EL (cell line): ENCODE results near the gene DEFB131B.
"Not testable (repeated sequence)": the region's sequence is repeated elsewhere in the genome, so short reads cannot be mapped to it uniquely, and the experiment has no call there.

Experiments
- DNase-seq: peaks from one replicate; pipeline ENCODE4 v3.0.0-alpha.2; 2016

Gene DEFB131B, protein sequence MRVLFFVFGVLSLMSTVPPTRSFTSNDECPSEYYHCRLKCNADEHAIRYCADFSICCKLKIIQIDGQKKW

DNA sequence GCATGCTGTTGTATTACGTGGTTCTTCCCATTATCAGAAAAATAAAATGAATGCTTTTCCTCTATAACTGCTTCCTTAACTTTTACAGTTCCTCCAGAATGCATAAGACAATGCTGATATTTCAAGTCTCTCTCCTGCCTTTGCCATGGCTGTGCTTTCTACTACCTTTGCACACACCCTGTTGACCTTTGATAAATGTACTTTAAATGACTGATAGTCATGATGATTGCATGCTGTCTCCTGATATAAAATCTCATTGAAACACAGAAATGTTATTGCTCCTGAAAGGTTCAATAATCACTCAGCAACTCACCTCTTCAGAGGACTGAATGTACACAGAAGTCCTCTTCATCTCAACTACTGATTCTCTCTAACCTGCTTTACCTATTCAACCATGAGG, at the start of gene DEFB131B:
TSS of gene DEFB131B (plus strand) at position 395 of the 400 bp plus-strand sequence. CDS start at position 395, 0 bp downstream.
- not testable (repeated sequence) for DNase-seq

DNA sequence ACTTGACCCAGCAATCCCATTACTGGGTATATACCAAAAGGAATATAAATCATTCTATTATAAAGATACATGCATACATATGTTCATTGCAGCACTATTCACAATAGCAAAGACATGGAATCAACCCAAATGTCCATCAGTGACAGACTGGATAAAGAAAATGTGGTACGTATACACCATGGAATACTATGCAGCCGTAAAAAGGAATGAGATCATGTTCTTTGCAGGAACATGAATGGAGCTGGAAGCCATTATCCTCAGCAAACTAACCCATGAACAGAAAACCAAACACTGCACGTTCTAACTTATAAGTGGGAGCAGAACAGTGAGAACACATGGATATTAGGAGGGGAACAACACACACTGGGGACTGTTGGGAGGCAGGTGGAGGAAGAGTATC, 49.0 kb upstream of the DEFB131B start:
- not testable (repeated sequence) for DNase-seq

DNA sequence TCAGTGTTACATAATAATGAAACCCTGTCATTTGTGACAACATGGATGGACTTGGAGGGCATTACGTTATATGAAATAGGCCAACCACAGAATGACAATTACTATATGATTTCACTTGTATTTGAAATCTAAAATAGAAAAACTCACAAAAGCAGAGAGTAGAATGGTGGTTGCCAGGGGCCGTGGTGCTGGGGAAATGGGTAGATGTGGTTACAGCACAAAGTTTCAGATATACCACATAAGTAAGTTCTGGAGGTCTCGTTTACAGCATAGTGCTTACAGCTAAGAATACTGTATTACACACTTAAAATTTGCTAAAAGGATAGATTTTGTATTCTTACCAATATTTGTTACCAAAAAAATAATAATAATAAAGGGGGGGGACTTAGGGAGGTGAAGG, 48.6 kb upstream of the DEFB131B start:
- not testable (repeated sequence) for DNase-seq

DNA sequence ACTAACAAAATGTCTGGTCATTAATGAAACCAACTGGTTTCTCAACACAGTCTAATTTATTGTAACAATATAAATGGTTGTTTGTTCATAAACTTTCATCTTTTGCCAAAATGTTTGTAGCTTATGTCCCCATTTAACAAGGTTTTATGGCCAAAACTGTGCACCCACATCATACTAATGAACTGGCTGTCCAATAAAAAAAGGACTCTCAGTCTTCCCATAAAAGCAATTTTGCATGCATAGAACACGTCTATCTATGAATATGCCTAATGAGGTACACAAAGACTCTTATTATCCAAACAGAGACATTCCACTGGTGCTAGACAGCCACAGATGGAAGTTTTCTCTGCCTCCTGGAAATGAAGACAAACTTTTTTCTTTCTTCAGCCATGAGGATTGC, 45.4 kb upstream of the DEFB131B start, which contains the start of gene DEFB108B:
TSS of gene DEFB108B (plus strand) at position 390 of the 400 bp plus-strand sequence. CDS start at position 390, 0 bp downstream.
- not testable (repeated sequence) for DNase-seq

DNA sequence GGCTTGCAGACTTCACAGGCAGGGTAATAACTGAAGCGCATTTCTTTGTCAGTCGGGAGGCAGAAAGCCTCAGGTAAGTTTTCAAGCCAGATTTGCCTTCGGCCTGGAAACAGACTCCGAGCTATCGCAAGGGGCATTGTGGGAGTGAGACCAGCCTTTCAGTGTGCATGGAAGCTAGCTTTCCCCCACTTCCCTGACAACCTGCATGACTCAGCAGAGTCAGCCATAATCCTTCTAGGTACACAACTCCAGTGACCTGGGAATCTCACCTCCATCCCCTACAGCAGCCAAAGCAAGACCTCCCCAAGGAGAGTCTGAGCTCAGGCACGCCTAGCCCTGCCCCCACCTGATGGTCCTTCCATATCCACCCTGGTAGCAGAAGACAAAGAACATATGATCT, 35.5 kb upstream of the DEFB131B start:
- DNase-seq = not testable (repeated sequence)

DNA sequence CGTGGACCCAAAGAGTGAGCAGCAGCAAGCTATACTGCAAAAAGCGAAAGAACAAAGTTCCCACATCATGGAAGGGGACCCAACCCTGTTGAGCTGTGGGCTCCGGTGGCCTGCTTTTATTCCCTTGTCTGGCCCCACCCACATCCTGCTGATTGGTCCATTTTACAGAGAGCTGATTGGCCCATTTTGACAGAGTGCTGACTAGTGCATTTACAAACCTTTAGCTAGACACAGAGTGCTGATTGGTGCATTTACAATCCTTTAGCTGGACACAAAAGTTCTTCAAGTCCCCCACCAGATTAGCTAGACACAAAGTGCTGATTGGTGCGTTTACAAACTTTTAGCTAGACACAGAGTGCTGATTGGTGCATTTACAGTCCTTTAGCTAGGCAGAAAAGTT, 34.9 kb upstream of the DEFB131B start:
- DNase-seq = not testable (repeated sequence)

- no peak for DNase-seq
Observed at GRCh38 chr11:71843858-71844257, 34.4 kb upstream of the DEFB131B start.

- not testable (repeated sequence) for DNase-seq
Observed at GRCh38 chr11:71853895-71854294, 24.4 kb upstream of the DEFB131B start.

DNA sequence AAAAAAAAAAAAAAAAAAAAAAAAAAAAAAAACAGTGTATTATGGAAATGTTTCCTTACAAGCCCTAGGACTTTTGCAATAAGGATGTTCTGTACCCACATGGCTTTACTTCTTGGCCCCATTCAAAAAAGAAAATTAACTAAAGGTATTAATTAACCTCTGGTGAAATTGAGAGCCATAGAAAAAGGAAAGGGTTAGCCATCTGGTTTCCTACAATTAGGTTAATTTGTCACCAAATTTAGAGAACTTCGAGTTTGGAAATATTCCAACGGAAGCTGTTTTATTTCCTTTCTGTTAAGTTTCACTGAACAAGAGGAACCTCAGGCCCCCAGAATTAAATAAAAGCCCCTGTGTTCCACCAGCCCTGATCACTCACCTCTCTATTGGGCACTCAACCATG, 22.4 kb upstream of the DEFB131B start:
- not testable (repeated sequence) for DNase-seq

- not testable (repeated sequence) for DNase-seq
Observed at GRCh38 chr11:71860835-71861234, 17.4 kb upstream of the DEFB131B start.

GRCh38 chr11:71863978-71864627, 14.2 kb upstream of the DEFB131B start:
- DNase-seq = peak; percentile 68

GRCh38 chr11:71867209-71867608, 11.0 kb upstream of the DEFB131B start:
- DNase-seq = not testable (repeated sequence)

- DNase-seq = not testable (repeated sequence)
Observed at GRCh38 chr11:71869931-71870330, 8.3 kb upstream of the DEFB131B start.

- not testable (repeated sequence) for DNase-seq
Observed at GRCh38 chr11:71870661-71871060, 7.6 kb upstream of the DEFB131B start.

DNA sequence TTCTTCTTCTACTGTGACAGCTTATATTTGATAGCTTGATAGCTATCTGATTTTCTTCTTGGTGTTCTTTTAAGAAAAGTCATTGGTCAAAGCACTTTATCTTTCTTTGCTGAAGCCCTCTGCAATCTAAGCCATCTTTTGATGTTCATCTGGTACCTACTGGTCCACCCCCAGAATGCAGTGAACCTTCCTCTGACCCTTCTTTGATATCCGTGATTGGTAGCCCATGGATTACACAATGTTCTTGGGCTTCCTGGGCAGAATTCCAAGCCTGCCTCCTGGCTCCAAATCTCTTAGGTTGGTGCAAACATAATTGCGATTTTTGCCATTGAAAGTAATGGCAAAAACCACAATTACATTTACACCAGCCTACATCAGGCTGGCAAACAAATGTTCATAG, 2.0 kb upstream of the DEFB131B start:
- not testable (repeated sequence) for DNase-seq

GRCh38 chr11:71885806-71886205, 7.6 kb downstream of the DEFB131B start:
- not testable (repeated sequence) for DNase-seq

DNA sequence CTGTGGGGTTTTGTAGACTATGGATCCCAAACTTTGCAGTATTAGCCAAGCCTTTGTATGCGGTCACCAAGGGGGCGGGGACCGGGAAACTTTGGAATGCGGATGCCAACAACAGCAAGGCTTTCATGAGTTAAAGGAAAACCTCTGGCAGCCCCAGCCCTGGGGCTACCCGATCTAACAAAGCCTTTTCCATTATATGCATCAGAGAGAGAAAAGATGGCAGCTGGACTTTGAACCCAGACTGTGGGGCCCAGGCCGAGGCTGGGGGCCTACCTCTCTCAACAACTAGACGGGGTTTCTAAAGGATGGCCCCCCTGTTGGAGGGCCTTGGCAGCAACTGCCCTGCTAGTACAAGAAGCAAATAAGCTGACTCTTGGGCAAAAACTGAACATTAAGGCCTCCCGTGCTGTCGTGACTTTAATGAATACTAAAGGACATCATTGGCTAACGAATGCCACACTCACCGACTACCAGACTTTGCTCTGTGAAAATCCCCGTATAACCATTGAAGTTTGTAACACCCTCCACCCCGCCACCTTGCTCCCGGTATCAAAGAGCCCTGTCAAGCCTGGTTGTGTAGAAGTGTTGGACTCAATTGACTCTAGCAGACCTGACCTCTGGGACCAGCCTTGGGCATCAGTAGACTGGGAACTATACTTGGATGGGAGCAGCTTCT, 10.2 kb downstream of the DEFB131B start:
- not testable (repeated sequence) for DNase-seq

DNA sequence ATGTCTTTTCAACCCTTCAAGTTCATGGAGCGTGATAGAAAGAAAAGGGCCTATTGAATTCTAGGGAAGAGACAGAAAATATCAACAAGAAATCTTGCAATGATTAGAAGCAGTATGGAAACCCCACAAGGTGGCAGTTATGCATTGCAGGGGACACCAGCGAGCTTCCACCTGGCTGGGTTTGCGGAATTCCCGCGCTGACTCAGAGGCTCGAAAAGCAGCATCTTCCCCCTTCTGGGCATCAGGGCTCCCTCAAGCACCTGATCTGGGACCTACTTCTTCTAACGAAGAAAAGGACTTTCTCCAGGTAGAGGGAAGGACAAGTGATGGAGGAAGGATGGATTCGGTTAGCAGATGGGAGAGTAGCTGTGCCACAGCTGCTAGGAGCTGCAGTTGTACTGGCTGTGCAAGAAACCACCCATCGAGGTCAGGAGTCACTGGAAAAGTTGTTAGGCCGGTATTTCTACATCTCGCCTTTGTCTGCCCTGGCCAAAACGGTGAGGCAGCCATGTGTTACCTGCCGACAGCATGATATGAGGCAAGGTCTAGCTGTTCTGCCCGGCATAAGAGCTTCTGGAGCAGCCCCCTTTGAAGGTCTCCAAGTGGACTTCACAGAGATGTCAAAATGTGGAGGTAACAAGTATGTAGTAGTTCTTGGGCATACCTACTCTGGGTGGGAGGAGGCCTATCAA, 11.1 kb downstream of the DEFB131B start:
- DNase-seq = not testable (repeated sequence)

DNA sequence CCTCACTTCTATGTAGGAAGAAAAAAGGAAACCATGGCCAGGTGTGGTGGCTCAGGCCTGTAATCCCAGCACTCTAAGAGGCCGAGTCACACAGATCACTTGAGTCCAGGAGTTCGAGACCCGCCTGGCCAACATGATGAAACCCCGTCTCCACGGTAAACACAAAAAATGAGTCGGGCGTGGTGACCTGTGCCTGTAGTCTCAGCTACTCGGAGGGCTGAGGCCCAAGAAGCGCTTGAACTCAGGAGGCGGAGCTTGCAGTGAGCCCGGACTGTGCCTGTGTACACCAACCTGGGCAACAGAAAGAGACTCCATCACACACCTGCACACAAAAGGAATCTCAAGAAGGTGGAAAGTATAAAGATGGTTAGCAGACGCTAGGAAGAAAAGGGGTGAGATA, 17.7 kb downstream of the DEFB131B start:
- no peak for DNase-seq

- DNase-seq = peak; percentile 82
Observed at GRCh38 chr11:71901137-71901536, 22.9 kb downstream of the DEFB131B start.

DNA sequence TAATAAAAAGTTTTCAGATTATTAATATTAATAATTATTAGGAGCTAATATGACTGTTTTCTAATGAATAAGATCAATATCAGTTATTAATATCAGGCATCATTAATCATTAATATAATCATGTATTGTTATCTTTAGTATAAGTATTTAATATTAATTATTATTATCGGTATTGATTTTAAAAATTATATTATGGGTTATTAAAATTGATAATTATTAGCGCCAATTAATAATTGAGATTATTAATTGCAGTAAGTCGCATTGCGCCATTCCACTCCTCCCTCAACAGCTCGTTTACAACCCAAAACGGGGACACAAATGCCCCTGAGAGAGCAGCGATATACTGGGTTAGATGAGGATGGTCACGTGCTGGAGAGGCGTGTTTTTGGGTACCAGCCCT, 30.0 kb downstream of the DEFB131B start:
- DNase-seq = no peak

GRCh38 chr11:71910775-71911174, 32.5 kb downstream of the DEFB131B start:
- not testable (repeated sequence) for DNase-seq

- DNase-seq = peak; percentile 20
Observed at GRCh38 chr11:71911321-71911985, 33.2 kb downstream of the DEFB131B start.
